C4-2B (cell line): ENCODE data around the gene PSME4.
A peak's percentile ranks its signal among the peaks of the same experiment; 100 is the strongest.
"Not testable (repeated sequence)": the region's sequence is repeated elsewhere in the genome, so short reads cannot be mapped to it uniquely, and the experiment has no call there.

ENCODE experiments used
- H3K27ac ChIP-seq: fragments of 450-650 bp; 2 replicates; pipeline ENCODE4 v1.5.1; 2017
- ZFX ChIP-seq: fragments of 450-650 bp; IDR thresholded peaks from 2 replicates; pipeline ENCODE4 v1.6.1; 2017
- TF ChIP-seq, protein P1 (sequence below): fragments of 450-650 bp; conservative IDR thresholded peaks from 2 replicates; pipeline ENCODE4 v1.5.1; 2017; ENCODE audit warnings: mild to moderate bottlenecking

Gene PSME4

GRCh38 chr2:53828331-53828730 lies 142.5 kb downstream of the PSME4 start:
- no peak overlapping the region for H3K27ac ChIP-seq
- TF ChIP-seq ZFX: no peak
- TF ChIP-seq, protein P1, sequence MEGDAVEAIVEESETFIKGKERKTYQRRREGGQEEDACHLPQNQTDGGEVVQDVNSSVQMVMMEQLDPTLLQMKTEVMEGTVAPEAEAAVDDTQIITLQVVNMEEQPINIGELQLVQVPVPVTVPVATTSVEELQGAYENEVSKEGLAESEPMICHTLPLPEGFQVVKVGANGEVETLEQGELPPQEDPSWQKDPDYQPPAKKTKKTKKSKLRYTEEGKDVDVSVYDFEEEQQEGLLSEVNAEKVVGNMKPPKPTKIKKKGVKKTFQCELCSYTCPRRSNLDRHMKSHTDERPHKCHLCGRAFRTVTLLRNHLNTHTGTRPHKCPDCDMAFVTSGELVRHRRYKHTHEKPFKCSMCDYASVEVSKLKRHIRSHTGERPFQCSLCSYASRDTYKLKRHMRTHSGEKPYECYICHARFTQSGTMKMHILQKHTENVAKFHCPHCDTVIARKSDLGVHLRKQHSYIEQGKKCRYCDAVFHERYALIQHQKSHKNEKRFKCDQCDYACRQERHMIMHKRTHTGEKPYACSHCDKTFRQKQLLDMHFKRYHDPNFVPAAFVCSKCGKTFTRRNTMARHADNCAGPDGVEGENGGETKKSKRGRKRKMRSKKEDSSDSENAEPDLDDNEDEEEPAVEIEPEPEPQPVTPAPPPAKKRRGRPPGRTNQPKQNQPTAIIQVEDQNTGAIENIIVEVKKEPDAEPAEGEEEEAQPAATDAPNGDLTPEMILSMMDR: no peak

DNA sequence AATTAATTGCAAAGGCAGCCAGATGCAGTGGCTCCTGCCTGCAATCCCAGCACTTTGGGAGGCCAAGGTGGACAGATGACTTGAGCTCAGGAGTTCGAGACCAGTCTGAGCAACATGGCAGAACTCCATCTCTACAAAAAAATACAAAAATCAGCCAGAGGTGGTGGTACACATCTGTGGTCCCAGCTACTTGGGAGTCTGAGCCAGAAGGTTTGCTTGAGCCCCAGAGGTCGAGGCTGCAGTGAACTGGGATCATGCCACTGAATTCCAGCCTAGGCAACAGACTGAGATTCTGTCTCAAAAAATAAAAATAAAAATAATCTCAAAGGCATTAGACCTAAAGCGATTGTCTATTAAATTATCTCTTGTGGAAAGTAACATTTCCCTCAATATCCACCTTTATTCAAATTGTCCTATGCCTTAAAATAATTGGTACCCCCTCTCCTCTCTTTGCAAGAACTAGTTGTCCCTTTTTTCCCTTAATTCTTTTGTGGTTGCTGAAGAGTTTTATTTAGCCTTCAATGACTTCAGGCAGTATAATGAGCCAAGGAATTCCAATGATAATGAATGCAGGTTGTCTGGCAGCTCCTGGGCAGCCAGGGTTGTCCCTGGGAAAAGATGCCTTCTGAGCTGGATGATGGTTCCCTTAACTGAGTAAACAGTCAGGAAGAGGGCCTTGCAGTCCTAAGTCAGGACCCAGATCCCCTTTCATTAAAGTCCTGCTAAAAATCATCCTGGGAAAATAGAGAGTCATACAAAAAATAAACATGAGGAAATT lies 143.2 kb downstream of the PSME4 start:
- no peak overlapping the region for H3K27ac ChIP-seq
- TF ChIP-seq, protein P1: no peak
- no peak for TF ChIP-seq ZFX

DNA sequence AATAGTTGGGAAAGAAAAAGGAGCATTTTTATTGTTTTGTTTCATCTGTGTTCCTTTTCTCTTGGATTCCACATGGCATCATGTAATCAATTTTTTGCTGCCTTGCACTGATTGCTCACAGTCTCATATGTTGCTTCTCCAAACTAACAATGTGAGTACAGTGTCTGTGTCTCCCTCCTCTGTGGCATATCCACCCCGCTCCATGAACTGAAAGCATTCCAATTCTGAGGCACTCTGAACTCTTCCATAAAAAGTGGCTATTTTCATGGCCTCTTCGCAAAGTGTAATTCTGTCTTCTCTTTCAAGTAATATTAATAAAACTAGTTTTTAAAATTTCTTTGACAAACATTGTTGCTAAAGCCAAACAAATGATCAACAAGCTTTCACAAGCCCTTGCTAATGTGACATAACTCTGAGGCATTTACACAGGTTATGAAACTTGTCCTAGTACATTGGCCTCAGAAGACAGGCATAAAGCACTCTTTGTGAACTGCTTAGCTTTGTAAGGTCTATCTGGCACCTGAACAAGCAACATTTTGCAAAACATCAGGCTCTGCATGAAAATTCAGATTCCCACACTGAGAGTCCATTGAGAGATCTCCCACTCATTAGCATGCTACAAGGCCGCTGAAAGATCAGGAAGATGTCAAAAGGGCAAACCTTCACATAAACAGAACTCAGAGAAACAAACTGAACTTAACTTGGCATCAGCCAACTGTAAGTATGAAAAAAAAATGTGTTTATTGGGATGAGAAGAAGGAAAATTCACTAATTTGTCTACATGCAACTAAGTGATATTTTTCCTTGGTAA lies 144.0 kb downstream of the PSME4 start:
- no peak for TF ChIP-seq ZFX
- TF ChIP-seq, protein P1: no peak
- H3K27ac ChIP-seq: no peak overlapping the region

GRCh38 chr2:53826030-53826410 lies 144.8 kb downstream of the PSME4 start:
- no peak for TF ChIP-seq ZFX
- TF ChIP-seq, protein P1: no peak
- H3K27ac ChIP-seq: no peak overlapping the region

- not testable (repeated sequence) for H3K27ac ChIP-seq
- TF ChIP-seq, protein P1: peak; percentile 28
These were observed 147.2 kb downstream of the PSME4 start for GRCh38 chr2:53823639-53824038.

GRCh38 chr2:53821810-53822209 lies 149.0 kb downstream of the PSME4 start:
- H3K27ac ChIP-seq: no peak overlapping the region
- TF ChIP-seq, protein P1: no peak
- no peak for TF ChIP-seq ZFX

DNA sequence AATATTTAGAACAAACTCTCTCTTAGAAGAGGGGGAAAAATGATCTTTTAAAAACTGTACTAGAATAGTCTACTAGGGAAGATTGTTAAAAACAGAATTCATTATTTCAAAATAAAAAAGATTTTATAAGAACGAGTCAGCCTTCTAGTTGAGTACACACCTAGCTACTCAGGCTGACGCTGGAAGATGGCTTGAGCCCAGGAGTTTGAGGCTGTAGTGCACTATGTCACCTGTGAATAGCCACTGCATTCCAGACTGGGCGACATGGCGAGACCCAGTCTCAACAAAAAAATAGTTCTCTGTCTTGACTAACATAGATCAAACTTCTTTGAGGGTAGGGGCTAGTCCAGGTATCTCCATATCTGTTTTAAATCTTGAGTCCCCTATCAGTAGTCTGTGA lies 150.1 kb downstream of the PSME4 start:
- H3K27ac ChIP-seq: no peak overlapping the region
- no peak for TF ChIP-seq ZFX
- TF ChIP-seq, protein P1: no peak
